ENCODE data around the gene LRMDA.
"Not testable (repeated sequence)": the region's sequence is repeated elsewhere in the genome, so short reads cannot be mapped to it uniquely, and the experiment has no call there.

The LRMDA gene

GRCh38 chr10:75508814-75509306, 77.4 kb downstream of the LRMDA start:
- DNase-seq = no peak

- no peak for DNase-seq
Observed at GRCh38 chr10:75509706-75510105, 78.3 kb downstream of the LRMDA start.

- no peak for DNase-seq
Observed at GRCh38 chr10:75511011-75511410, 79.6 kb downstream of the LRMDA start.

- no peak for DNase-seq
Observed at GRCh38 chr10:75512203-75512933, 80.9 kb downstream of the LRMDA start.

- no peak for DNase-seq
Observed at GRCh38 chr10:75513292-75513885, 82.0 kb downstream of the LRMDA start.

- no peak for DNase-seq
Observed at GRCh38 chr10:75514830-75515229, 83.4 kb downstream of the LRMDA start.

- DNase-seq = not testable (repeated sequence)
Observed at GRCh38 chr10:75516154-75516553, 84.7 kb downstream of the LRMDA start.

- DNase-seq = not testable (repeated sequence)
Observed at GRCh38 chr10:75519213-75519612, 87.8 kb downstream of the LRMDA start.

- not testable (repeated sequence) for DNase-seq
Observed at GRCh38 chr10:75521194-75521829, 89.9 kb downstream of the LRMDA start.

GRCh38 chr10:75525067-75525466, 93.6 kb downstream of the LRMDA start:
- no peak for DNase-seq

GRCh38 chr10:75525646-75526045, 94.2 kb downstream of the LRMDA start:
- DNase-seq = no peak

GRCh38 chr10:75527542-75527941, 96.1 kb downstream of the LRMDA start:
- DNase-seq = no peak

GRCh38 chr10:75528392-75528791, 97.0 kb downstream of the LRMDA start:
- DNase-seq = no peak

GRCh38 chr10:75530299-75530698, 98.9 kb downstream of the LRMDA start:
- DNase-seq = no peak

GRCh38 chr10:75531571-75532031, 100.2 kb downstream of the LRMDA start:
- no peak for DNase-seq

- no peak for DNase-seq
Observed at GRCh38 chr10:75532253-75532924, 101.0 kb downstream of the LRMDA start.

GRCh38 chr10:75538144-75538543, 106.7 kb downstream of the LRMDA start:
- no peak for DNase-seq

- no peak for DNase-seq
Observed at GRCh38 chr10:75538765-75539164, 107.3 kb downstream of the LRMDA start.

GRCh38 chr10:75540357-75540966, 109.0 kb downstream of the LRMDA start:
- no peak for DNase-seq

- no peak for DNase-seq
Observed at GRCh38 chr10:75540981-75541380, 109.6 kb downstream of the LRMDA start.

GRCh38 chr10:75541411-75541810, 110.0 kb downstream of the LRMDA start:
- no peak for DNase-seq

GRCh38 chr10:75542084-75542483, 110.7 kb downstream of the LRMDA start:
- no peak for DNase-seq

GRCh38 chr10:75542906-75543305, 111.5 kb downstream of the LRMDA start:
- DNase-seq = no peak
